ENCODE results near the gene P4HA2.

GRCh38 chr5:132254321-132254977, 26.8 kb upstream of the P4HA2 start:
- no peak for TF ChIP-seq CTCF (conservative IDR thresholded peaks at IDR 0.05; ENCODE audit: low read depth in 2 of 2)
- no peak for TF ChIP-seq EZH2 (IDR thresholded peaks at IDR 0.05; ENCODE audit: low read depth, unreplicated experiment)
- TF ChIP-seq EZH2phosphoT487 (IDR thresholded peaks at IDR 0.05; ENCODE audit: unreplicated experiment), result no peak
- no peak for TF ChIP-seq POLR2AphosphoS5 (IDR thresholded peaks at IDR 0.05; ENCODE audit: low read depth)
- no peak for TF ChIP-seq ETS1 (IDR thresholded peaks at IDR 0.05)
- TF ChIP-seq REST (IDR thresholded peaks at IDR 0.05; ENCODE audit: unreplicated experiment), result no peak

All from GM23338 (cell line).